BE2C (cell line): ENCODE results near the gene AP1G2.
"Not testable (repeated sequence)": the region's sequence is repeated elsewhere in the genome, so short reads cannot be mapped to it uniquely, and the experiment has no call there.

ENCODE experiments used
- DNase-seq: peaks from one replicate; pipeline ENCODE4 v3.0.0-alpha.2; 2020
- H3K27me3 ChIP-seq: fragments of 250-450 bp; sonication (Bioruptor Pico); 2 replicates; pipeline ENCODE4 v1.5.1; 2020; ENCODE audit warnings: mild to moderate bottlenecking
- H3K36me3 ChIP-seq: fragments of 250-450 bp; sonication (Bioruptor Pico); 2 replicates; pipeline ENCODE4 v1.5.1; 2020; ENCODE audit warnings: mild to moderate bottlenecking
- H3K4me1 ChIP-seq: fragments of 250-450 bp; sonication (Bioruptor Pico); 2 replicates; pipeline ENCODE4 v1.5.1; 2020
- H3K4me3 ChIP-seq: 2 replicates; pipeline ENCODE4 v1.5.1; 2011; ENCODE audit warnings: low read depth, low read length
- H3K9me3 ChIP-seq: fragments of 250-450 bp; sonication (Bioruptor Pico); 2 replicates; pipeline ENCODE4 v1.5.1; 2020
- TF ChIP-seq, protein P1 (sequence below): IDR thresholded peaks from 2 replicates; pipeline ENCODE4 v1.5.1; 2012; ENCODE audit warnings: mild to moderate bottlenecking, low read depth, low read length

Gene AP1G2

DNA sequence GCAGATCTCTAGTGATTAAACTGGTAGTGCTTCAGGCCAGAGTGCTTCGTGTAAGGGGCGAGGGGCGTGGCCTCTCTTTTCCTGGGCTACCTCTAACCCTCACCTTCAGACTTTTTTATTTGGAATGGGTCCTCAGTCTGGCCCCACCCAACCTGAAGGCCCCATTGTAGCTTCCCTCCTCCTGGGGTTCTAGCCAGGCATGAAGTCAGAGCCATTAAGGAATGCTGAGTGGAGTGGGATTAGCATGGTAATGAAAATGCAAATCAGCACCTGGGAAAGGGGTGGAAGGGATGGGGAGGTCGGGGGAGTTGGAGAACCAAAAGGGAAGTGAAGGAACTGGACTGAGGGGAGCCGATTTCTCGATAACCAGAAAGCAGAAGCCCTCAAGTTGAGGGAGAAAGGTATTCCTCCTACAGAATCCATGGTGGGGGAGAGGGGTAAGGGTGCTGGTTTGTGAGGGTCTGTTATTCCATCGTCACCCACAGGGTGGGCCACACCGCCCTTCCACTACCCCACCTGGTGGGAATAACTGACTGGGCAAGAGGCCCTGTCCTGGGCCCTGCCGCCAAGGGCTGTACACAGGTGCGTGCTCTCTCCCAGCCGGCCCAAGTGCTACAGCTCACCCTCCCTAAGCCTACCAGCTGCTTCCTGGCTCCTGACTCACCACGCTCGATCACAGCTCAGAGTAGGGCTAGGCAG lies 30.1 kb downstream of the AP1G2 start:
- Histone ChIP-seq H3K36me3 (no peaks in the 10 kb centered on the region), H3K4me1 (peaks cover 6% of the 10 kb centered on the region), H3K9me3 (no peaks in the 10 kb centered on the region), H3K4me3 (no peak overlapping the region), H3K27me3 (no peaks in the 10 kb centered on the region)
- TF ChIP-seq, protein P1, sequence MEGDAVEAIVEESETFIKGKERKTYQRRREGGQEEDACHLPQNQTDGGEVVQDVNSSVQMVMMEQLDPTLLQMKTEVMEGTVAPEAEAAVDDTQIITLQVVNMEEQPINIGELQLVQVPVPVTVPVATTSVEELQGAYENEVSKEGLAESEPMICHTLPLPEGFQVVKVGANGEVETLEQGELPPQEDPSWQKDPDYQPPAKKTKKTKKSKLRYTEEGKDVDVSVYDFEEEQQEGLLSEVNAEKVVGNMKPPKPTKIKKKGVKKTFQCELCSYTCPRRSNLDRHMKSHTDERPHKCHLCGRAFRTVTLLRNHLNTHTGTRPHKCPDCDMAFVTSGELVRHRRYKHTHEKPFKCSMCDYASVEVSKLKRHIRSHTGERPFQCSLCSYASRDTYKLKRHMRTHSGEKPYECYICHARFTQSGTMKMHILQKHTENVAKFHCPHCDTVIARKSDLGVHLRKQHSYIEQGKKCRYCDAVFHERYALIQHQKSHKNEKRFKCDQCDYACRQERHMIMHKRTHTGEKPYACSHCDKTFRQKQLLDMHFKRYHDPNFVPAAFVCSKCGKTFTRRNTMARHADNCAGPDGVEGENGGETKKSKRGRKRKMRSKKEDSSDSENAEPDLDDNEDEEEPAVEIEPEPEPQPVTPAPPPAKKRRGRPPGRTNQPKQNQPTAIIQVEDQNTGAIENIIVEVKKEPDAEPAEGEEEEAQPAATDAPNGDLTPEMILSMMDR = no peak
- DNase-seq = no peak

DNA sequence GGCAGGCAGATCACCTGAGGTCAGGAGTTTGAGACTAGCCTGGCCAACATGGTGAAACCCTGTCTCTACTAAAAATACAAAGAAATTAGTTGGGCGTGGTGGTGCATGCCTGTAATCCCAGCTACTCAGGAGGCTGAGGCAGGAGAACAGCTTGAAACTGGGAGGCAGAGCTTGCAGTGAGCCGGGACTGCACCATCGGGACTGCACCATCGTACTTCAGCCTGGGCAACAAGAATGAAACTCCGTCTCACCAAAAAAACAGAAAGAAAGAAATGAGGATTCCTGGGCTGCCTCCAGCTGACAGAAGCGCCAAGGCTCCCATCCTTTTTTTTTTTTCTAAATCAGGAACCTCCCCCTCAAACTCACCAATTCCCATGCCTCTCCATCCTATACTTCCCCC lies 30.7 kb downstream of the AP1G2 start:
- DNase-seq, H3K4me3 ChIP-seq, H3K4me1 ChIP-seq, H3K27me3 ChIP-seq, H3K9me3 ChIP-seq, H3K36me3 ChIP-seq: not testable (repeated sequence)

DNA sequence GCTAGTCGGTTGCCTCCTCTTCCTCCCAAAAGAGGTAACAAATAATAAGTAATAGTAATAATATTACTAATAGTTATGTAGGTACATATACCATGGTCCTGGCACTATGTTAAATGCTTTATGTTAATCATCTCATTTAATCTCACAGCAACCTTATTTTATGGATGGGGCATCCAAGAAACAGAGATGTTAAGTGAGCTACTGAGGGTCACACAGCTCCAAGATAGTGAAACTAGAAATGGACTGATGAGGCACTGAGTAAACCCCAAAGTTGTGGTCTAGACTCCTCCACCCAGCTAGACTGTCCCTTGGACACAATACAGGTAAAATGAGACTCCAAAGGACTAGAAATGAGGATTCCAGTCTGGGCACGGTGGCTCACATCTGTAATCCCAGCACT lies 31.1 kb downstream of the AP1G2 start:
- peaks cover 6% of the 10 kb centered on the region for H3K4me1 ChIP-seq
- no peaks in the 10 kb centered on the region for H3K9me3 ChIP-seq
- TF ChIP-seq, protein P1 = no peak
- H3K27me3 ChIP-seq = no peaks in the 10 kb centered on the region
- H3K4me3 ChIP-seq = no peak overlapping the region
- no peaks in the 10 kb centered on the region for H3K36me3 ChIP-seq
- no peak for DNase-seq

DNA sequence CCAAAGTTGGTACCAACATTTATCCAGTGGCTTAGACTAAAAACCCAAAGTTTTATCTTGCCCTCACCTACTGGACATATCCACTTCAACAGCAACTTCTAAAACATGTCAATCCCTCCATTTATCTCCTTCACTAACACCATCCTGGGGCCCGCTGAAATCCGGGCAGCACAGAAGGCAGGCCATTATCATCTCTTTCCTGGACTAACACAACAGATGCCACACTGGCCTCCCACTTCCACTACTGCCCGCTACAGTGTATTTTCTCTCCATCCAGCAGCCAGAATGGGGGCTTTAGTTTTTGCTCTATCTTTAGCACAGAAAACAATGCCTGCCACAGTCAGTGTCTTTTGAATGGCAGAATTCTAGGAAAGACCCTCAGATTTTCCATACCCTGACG lies 31.6 kb downstream of the AP1G2 start:
- Histone ChIP-seq H3K4me1 (peaks cover 6% of the 10 kb centered on the region), H3K4me3 (no peak overlapping the region), H3K36me3 (no peaks in the 10 kb centered on the region), H3K9me3 (no peaks in the 10 kb centered on the region), H3K27me3 (no peaks in the 10 kb centered on the region)
- TF ChIP-seq, protein P1 = no peak
- DNase-seq = no peak

DNA sequence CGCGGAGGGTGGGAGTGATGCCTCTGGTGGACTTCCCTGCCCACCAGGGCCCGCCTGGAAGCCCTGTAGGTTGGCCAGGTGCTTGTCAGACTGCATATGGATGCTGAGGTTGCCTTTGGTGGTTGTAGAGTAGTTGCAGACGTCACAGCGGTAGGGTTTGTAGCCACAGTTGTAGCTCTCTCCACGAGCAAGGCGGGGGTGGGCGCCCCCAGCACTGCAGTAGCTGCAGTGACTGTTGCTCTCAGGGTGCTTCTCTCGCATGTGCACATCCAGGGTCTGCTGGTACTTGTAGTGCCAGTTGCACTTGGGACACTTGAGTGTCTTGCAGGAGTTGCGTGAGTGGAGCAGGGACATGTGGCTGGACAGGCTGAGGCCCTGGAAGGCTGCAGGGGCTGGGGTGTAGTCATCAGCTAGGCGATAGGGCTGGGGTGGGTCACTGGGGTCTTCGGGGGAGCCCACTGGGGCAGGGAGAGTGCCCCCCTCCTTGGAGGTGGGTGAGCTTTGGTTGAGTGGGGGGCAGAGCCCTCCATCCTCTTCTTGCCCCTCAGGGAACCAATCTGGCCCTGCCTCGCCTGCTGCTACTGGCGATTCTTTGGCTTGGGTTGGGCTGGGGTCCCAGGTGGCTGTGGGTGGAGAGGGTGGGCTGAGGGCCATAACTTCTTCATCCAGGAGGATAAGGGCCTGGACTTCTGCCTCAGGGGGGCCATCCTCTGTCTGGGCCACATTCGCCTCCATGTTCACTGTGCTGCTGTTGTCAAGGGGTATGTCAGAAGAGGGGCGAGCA lies 33.7 kb downstream of the AP1G2 start:
- H3K9me3 ChIP-seq = no peaks in the 10 kb centered on the region
- TF ChIP-seq, protein P1 = no peak
- H3K4me1 ChIP-seq = no peaks in the 10 kb centered on the region; the same call in 1 of the 2 replicates
- no peaks in the 10 kb centered on the region for H3K27me3 ChIP-seq
- DNase-seq = no peak
- no peaks in the 10 kb centered on the region for H3K36me3 ChIP-seq
- no peak overlapping the region for H3K4me3 ChIP-seq

DNA sequence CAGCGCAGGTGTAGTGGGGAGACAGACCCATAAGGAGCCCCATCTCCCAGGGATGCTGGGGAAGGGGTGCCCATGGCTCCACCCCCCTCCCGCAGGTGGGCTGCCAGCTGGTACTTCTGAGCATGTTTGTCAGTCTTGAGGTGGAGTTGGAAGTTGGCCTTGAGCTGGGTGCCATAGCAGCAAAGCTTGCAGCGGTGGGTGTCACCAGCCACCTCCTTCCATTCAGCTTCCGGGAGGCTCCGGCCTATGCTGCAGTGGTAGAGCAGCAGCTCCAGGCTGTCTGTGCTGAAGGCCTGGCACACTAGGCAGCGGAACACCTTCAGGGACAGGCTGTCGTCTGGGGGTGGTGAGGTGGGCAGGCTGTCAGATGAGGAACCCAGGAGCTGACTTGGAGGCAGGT lies 34.9 kb downstream of the AP1G2 start:
- Histone ChIP-seq H3K4me1 (no peaks in the 10 kb centered on the region), H3K36me3 (no peaks in the 10 kb centered on the region), H3K27me3 (no peaks in the 10 kb centered on the region), H3K9me3 (no peaks in the 10 kb centered on the region), H3K4me3 (no peak overlapping the region)
- TF ChIP-seq, protein P1 = no peak
- no peak for DNase-seq
